Measurements from ENCODE around the gene EMC6. TPM values are rescaled to one million over a fixed set of nuclear protein-coding genes. Genes with fewer than 3 reads are reported as not detected.

The EMC6 gene
- total and polyA plus RNA-seq, 2 of the 13 experiments (the other 11 are each of a cell fraction or from before 2014, with no cell fraction given) = 45.1 to 47.7 TPM

DNA sequence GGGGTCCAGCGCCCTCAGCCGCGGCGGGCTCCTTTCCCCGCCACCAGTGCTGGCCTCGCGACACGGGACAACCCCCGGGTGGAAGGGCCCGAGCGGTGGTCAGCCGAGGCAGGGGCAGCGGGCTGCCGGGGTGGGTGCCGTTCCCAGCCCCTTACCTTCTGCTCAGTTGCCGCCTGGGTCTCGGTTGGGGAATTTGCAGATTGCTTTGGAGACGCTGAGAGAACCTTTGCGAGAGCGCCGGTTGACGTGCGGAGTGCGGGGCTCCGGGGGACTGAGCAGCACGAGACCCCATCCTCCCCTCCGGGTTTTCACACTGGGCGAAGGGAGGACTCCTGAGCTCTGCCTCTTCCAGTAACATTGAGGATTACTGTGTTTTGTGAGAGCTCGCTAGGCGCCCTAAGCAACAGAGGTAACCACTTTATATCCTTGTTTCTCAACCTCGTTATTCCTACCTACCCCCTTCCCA, 31.7 kb upstream of the EMC6 start (continued):
- TF ChIP-seq, protein P1, sequence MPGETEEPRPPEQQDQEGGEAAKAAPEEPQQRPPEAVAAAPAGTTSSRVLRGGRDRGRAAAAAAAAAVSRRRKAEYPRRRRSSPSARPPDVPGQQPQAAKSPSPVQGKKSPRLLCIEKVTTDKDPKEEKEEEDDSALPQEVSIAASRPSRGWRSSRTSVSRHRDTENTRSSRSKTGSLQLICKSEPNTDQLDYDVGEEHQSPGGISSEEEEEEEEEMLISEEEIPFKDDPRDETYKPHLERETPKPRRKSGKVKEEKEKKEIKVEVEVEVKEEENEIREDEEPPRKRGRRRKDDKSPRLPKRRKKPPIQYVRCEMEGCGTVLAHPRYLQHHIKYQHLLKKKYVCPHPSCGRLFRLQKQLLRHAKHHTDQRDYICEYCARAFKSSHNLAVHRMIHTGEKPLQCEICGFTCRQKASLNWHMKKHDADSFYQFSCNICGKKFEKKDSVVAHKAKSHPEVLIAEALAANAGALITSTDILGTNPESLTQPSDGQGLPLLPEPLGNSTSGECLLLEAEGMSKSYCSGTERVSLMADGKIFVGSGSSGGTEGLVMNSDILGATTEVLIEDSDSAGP (CRISPR knock-in tag; IDR thresholded peaks at IDR 0.05; ENCODE audit: borderline replicate concordance) = peak; percentile 8; the same call in 1 of the 2 replicates
- TF ChIP-seq YEATS2 (CRISPR knock-in tag; IDR thresholded peaks at IDR 0.05; ENCODE audit: borderline replicate concordance) = no peak
- no peak for TF ChIP-seq TAF1 (CRISPR knock-in tag; IDR thresholded peaks at IDR 0.05)
- TF ChIP-seq, protein P2, sequence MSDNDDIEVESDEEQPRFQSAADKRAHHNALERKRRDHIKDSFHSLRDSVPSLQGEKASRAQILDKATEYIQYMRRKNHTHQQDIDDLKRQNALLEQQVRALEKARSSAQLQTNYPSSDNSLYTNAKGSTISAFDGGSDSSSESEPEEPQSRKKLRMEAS (IDR thresholded peaks at IDR 0.05) = no peak
- no peak for TF ChIP-seq AHR (CRISPR knock-in tag; IDR thresholded peaks at IDR 0.05)
- TF ChIP-seq DNMT1 (CRISPR knock-in tag; IDR thresholded peaks at IDR 0.05) = no peak
- TF ChIP-seq RFXAP (CRISPR knock-in tag; IDR thresholded peaks at IDR 0.05; ENCODE audit: borderline replicate concordance) = no peak
- no peak for TF ChIP-seq ZNF572 (CRISPR knock-in tag; IDR thresholded peaks at IDR 0.05)
- TF ChIP-seq CBX1 (IDR thresholded peaks at IDR 0.05; ENCODE audit: low read depth) = no peak
- TF ChIP-seq ZNF143 (CRISPR knock-in tag; IDR thresholded peaks at IDR 0.05) = no peak
- TF ChIP-seq ZNF414 (CRISPR knock-in tag; IDR thresholded peaks at IDR 0.05) = no peak
- TF ChIP-seq, protein P3, sequence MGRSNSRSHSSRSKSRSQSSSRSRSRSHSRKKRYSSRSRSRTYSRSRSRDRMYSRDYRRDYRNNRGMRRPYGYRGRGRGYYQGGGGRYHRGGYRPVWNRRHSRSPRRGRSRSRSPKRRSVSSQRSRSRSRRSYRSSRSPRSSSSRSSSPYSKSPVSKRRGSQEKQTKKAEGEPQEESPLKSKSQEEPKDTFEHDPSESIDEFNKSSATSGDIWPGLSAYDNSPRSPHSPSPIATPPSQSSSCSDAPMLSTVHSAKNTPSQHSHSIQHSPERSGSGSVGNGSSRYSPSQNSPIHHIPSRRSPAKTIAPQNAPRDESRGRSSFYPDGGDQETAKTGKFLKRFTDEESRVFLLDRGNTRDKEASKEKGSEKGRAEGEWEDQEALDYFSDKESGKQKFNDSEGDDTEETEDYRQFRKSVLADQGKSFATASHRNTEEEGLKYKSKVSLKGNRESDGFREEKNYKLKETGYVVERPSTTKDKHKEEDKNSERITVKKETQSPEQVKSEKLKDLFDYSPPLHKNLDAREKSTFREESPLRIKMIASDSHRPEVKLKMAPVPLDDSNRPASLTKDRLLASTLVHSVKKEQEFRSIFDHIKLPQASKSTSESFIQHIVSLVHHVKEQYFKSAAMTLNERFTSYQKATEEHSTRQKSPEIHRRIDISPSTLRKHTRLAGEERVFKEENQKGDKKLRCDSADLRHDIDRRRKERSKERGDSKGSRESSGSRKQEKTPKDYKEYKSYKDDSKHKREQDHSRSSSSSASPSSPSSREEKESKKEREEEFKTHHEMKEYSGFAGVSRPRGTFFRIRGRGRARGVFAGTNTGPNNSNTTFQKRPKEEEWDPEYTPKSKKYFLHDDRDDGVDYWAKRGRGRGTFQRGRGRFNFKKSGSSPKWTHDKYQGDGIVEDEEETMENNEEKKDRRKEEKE (IDR thresholded peaks at IDR 0.05) = no peak
- no peak for TF ChIP-seq MAZ (IDR thresholded peaks at IDR 0.05; ENCODE audit: borderline replicate concordance, low read depth, low read length)
- TF ChIP-seq MAZ (CRISPR knock-in tag; IDR thresholded peaks at IDR 0.05; ENCODE audit: low read depth) = no peak
- TF ChIP-seq, protein P4, sequence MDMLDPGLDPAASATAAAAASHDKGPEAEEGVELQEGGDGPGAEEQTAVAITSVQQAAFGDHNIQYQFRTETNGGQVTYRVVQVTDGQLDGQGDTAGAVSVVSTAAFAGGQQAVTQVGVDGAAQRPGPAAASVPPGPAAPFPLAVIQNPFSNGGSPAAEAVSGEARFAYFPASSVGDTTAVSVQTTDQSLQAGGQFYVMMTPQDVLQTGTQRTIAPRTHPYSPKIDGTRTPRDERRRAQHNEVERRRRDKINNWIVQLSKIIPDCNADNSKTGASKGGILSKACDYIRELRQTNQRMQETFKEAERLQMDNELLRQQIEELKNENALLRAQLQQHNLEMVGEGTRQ (IDR thresholded peaks at IDR 0.05; ENCODE audit: low read depth, low read length) = no peak
- TF ChIP-seq, protein P4 (CRISPR knock-in tag; IDR thresholded peaks at IDR 0.05; ENCODE audit: borderline replicate concordance) = peak; percentile 83; the same call in 1 of the 2 replicates
- TF ChIP-seq MTF2 (CRISPR knock-in tag; IDR thresholded peaks at IDR 0.05; ENCODE audit: borderline replicate concordance) = no peak
- no peak for TF ChIP-seq MXD4 (CRISPR knock-in tag; IDR thresholded peaks at IDR 0.05)
- no peak for TF ChIP-seq REXO4 (CRISPR knock-in tag; IDR thresholded peaks at IDR 0.05; ENCODE audit: borderline replicate concordance)
- TF ChIP-seq ARNTL (CRISPR knock-in tag; IDR thresholded peaks at IDR 0.05) = peak; percentile 48; the same call in 1 of the 2 replicates
- TF ChIP-seq ZBTB38 (CRISPR knock-in tag; IDR thresholded peaks at IDR 0.05) = no peak
- TF ChIP-seq ZNF329 (CRISPR knock-in tag; IDR thresholded peaks at IDR 0.05; ENCODE audit: low read depth) = no peak
- no peak for TF ChIP-seq CHD4 (IDR thresholded peaks at IDR 0.05; ENCODE audit: borderline replicate concordance, low read length)

Measured in HepG2 (cell line).